Activated CD8-positive, alpha-beta memory T cell treated with anti-CD3 and anti-CD28 coated beads, Interleukin-2, amount 50 U/mL, for 1 hour (primary cell): ENCODE results near the gene GALNT10.

Source experiments
- DNase-seq: peaks from one replicate; pipeline ENCODE4 v3.0.0-alpha.2; 2020; ENCODE audit errors: extremely low read depth

Gene GALNT10

GRCh38 chr5:154202379-154203260, 12.1 kb downstream of the GALNT10 start:
- DNase-seq: no peak

DNA sequence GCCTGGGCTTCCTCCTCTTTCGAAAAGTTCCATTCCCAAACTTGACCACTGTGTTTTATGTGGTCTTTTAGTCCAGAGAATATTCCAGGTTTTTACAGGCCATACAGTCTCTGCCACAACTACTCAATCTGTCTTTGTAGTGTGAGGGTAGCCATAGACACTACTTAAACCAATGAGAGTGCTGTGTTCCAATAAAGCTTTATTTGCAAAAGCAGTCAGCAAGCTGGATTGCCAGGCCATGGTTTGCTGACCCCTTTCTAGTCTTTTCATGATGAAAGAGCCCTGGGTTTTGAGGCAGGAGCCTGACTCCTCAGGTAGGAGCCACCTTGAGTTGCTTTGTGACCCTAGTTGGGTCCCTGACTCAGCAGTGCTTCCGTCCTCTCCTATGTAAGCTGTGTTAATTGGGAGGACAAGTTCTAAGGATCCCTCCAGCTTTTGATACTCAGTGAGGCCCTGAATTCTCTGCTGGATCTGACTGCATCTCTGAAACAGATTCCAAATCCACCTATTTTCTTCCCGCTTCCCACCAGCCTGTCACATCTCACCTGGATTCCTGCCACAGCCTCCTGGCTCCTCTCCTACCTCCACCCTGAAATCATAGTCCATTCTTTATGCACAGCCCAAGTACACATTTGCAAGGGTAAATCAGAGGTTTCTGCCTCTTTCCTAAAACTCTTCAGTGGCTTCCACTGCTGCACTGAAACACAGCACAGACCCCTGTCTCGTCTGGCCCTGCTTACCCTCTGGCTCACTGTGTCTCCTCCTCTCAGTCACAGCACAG, 13.5 kb downstream of the GALNT10 start:
- no peak for DNase-seq

- DNase-seq: no peak
These were observed 15.0 kb downstream of the GALNT10 start for GRCh38 chr5:154205441-154206117.

- DNase-seq: no peak
These were observed 15.8 kb downstream of the GALNT10 start for GRCh38 chr5:154206311-154206710.

DNA sequence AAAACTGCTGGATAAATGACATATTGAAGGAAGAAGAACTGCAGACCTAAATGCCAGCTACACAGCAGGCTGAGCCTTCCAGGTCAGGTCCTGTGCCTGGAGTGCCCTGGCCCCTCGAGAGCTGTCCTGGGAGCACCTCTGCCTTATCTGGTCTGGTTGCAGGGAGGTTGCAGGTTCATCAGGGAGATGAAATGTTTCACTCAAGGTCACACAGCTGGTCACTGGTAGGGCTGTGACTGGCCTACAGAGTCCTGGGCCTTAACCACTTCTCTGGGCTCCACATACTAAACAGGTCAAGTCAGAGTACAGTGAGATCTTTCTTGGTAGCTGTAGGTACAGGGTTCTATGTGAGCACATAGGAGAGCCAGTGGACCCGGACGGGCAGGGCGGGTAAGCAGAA, 16.7 kb downstream of the GALNT10 start:
- no peak for DNase-seq

- no peak for DNase-seq
These were observed 19.1 kb downstream of the GALNT10 start for GRCh38 chr5:154209591-154210081.

DNA sequence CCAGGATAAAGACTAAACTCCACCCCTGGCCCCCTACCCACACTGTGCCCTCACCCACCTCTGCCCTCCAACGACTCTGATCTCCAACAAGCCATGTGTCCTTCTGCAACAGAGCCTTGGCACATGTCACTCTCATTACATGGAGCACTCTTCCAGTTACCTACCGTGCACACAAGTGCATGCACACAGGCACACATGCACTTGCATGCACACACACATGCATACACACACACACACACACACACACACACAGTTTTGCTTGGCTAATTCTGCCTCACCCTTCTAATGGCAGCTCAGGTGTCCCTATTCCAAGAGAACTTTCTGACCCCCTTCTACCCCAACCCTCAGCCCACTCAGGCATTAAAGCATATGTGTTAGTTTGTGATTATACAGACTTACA, 19.6 kb downstream of the GALNT10 start:
- DNase-seq: no peak

DNA sequence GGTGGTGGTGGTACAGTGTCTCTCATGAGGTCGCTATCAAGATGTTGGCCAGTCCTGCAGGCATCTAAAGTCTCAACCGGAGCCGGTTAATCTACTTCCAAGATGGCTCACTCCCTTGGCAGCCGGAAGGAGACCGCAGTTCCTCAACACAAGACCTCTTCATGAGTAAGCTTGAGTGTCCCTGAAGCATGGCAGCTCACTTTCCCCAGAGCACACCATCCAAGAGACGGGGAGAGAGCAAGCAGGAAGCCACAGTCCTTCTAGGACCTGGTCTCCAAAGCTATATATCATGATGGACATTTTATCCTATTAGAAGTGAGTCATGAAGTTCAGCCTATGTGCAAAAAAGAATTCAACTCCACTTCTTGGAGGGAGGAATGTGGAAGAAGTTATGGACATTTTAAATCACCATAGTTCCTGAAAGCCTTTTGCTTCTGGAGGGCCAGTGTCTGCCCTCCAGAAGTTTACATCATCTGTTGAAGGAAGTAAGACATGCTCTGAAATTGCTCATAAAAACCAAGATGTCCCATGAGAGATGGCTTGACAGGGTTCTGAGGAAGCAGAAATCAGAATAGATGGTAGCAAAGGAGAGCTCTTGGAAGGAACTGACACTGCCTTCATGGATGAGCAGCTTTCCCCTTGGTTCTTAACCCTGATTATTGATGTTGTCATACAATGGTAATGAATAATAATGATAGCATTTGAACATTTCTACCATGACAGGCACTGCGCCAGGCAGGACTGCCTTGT, 21.3 kb downstream of the GALNT10 start:
- DNase-seq: no peak

GRCh38 chr5:154213592-154213991, 23.1 kb downstream of the GALNT10 start:
- DNase-seq: no peak

- DNase-seq: no peak
These were observed 24.0 kb downstream of the GALNT10 start for GRCh38 chr5:154214371-154215106.

- DNase-seq: no peak
These were observed 25.2 kb downstream of the GALNT10 start for GRCh38 chr5:154215571-154216325.

GRCh38 chr5:154217462-154217861, 26.9 kb downstream of the GALNT10 start:
- no peak for DNase-seq

DNA sequence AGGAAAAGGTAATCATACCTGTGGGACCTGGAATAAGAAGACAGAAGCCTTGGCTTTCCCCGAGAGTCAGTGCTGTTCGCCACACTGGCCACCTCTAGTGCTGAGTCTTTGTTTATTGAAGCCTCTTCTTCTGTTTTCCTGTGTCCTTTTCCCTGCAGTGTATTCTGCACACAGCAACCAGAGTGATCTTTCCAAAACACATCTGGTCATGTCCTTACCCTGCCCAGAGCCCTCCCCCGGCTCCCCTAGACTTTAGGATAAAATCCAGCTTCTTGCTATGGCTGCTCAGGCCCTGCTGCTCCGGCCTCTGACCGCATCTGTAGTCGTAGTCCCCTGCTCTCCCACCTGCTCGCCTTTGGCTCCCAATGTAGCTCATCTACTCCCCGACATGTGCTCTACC, 28.3 kb downstream of the GALNT10 start:
- DNase-seq: no peak

DNA sequence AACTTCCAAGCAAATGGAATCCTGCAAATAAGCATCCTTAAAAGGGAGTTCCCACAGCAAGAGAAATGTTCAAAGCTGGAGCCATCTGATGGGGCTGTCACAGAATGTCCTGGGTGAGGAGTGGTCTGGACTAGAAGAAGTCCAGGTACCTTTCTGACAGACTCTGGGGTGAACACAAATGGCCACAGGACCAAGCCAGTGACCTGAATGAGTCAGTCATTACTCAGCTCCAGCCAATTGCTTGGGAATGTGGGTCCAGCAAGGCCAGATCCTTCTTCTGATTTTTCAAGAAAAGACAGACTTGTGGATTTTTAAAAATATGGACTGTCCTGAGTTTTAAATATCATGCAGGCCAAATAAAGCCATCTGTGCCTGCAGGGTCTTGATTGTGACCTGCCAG, 30.1 kb downstream of the GALNT10 start:
- no peak for DNase-seq

DNA sequence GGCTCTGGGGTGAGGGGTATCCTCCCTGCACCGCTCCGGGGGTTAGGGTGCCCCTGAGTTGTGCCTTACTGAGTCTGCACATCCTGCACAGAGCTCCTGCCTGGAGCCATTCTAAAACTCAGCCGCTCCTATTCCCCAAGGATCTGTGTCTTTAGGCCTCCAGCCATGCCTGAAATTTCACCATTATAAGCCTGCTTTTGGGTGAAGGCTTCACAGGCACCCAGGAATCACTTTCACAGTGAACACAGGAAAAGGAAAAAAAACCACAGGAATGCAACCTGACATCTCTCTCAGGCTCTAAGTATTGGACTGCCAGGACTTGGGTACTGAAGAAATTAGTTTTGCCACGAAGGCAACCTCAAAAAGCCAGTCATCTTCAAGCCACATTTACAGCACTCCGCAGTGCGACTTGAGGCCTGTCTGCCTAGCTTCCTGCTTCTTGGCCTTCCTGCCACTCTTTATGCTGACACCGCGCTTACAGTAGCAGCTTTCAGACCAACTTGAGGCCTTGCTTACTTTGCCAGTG, 30.9 kb downstream of the GALNT10 start:
- peak; percentile 21 for DNase-seq

DNA sequence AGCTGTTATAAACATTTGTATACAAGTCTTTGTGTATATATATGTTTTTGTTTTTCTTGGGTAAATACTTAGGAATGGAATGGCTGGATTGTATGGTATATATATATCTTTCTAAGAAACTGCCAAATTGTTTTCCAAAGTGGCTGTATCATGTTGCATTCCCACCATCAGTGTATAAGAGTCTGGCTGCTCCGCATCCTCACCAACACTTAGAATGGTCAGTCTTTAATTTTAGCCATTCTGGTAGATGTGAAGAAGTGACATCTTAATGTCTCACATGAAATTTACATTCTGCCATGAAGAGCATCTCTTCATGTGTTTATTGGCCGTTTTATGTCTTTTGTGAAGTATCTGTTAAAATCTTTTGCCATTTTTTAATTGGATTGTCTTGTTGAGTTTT, 31.9 kb downstream of the GALNT10 start:
- no peak for DNase-seq

- DNase-seq: no peak
These were observed 32.8 kb downstream of the GALNT10 start for GRCh38 chr5:154223320-154223719.

DNA sequence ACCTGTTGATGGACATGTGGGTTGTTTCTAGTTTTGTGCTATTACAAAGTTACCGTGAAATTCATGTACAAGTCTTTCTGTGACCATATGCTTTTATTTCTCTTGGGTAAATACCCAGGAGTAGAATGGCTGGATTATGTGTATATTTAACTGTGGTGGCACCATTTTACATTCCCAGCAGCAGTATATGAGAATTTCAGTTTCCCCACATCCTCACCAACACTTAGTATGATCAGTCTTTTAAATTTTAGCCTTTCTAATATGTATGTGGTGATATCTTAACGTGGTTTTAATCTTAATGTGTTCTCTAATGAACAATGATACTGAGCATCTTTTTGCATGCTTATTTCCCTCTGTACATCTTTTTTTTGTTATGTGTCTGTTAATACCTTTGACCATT, 36.6 kb downstream of the GALNT10 start:
- no peak for DNase-seq

DNA sequence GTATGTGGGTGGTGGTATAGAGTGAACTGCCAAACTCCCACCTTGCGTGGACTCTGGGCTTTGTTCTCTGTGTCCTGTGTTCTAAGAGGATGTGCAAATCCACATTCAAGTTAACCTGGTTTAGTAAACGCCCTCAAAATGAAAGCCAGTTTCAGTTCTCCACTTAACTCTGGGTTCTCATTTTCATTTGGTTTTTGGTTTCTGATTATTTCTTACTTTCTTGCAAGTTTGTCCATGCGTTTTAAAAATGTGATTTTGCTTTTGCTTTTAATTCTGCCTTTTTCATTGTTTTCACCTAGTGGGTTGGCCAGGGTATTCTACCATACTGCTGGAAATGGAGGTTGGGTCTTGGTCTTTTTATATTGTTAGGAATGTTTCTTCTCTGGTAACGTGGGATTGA, 38.2 kb downstream of the GALNT10 start:
- no peak for DNase-seq

DNA sequence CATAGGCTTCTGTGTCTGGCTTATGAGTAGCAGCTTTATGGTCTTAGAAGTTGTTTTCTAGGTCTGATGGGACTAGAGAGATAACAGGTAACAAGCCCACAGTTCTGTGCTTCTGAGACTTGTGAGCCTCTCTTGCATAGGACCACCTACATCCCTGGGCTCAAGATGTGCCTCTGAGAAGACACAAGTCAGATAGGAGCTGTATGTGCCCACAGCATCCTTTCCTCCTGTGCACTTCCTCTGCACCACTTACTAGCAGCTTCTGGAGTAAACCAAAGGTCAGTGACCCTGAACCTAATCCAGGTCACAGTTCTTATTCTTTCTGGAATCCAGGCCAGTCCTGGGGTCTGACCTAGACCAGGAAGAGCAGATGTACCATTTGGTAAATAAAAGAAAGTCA, 40.0 kb downstream of the GALNT10 start:
- no peak for DNase-seq
